IgD-negative memory B cell (primary cell): ENCODE measurements around the gene SUN5. TPM values are rescaled to one million over a fixed set of nuclear protein-coding genes. Genes with fewer than 3 reads are reported as not detected.
A peak's percentile ranks its signal among the peaks of the same experiment; 100 is the strongest.

Experiments used
- H3K27ac Mint-ChIP-seq, 3 donors: one replicate each; pipeline ENCODE4 v1.8.0; 2020 to 2022; ENCODE audit warnings: mild to moderate bottlenecking in 3 of 3, mixed read lengths in 3 of 3, moderate library complexity in 1 of 3
- H3K27me3 Mint-ChIP-seq: one replicate; pipeline ENCODE4 v1.8.0; 2021; ENCODE audit warnings: mixed read lengths
- H3K36me3 Mint-ChIP-seq: one replicate; pipeline ENCODE4 v1.8.0; 2020; ENCODE audit warnings: mild to moderate bottlenecking, mixed read lengths
- H3K4me1 Mint-ChIP-seq, 3 donors: one replicate each; pipeline ENCODE4 v1.8.0; 2020 to 2022; ENCODE audit warnings: mixed read lengths in 3 of 3, mild to moderate bottlenecking in 1 of 3
- H3K4me3 Mint-ChIP-seq, 4 donors: one replicate each; pipeline ENCODE4 v1.8.0; 2020 to 2022; ENCODE audit warnings: mild to moderate bottlenecking in 4 of 4, mixed read lengths in 4 of 4, moderate library complexity in 3 of 4
- H3K9me3 Mint-ChIP-seq, 3 donors: one replicate each; pipeline ENCODE4 v1.8.0; 2020 to 2021; ENCODE audit warnings: mixed read lengths in 3 of 3, mild to moderate bottlenecking in 1 of 3
- polyA plus RNA-seq: library from polyadenylated mRNA; unstranded; fragments of 300-500 nt; fragmentation: Illumina TruSeq; gene quantifications from one replicate; pipeline ENCODE4 v1.2.3, GENCODE V29; 2021

SUN5 gene
- polyA plus RNA-seq, 1 donor from 2014 or later = not detected

- H3K27me3 Mint-ChIP-seq = no peaks in the 10 kb centered on the region
- no peak overlapping the region for H3K27ac Mint-ChIP-seq
- H3K9me3 Mint-ChIP-seq = peaks cover 0 to 3% (median 3%) of the 10 kb centered on the region in 3 donors
Measured at GRCh38 chr20:32973077-32973717, 31.0 kb downstream of the SUN5 start.

GRCh38 chr20:32972181-32973076, 31.8 kb downstream of the SUN5 start:
- no peak overlapping the region for H3K27ac Mint-ChIP-seq
- peak overlapping the region in 1 of 4 donors; percentile 58 for H3K4me3 Mint-ChIP-seq
- H3K4me1 Mint-ChIP-seq = peaks cover 9 to 37% (median 24%) of the 10 kb centered on the region in 3 donors
- no peaks in the 10 kb centered on the region for H3K27me3 Mint-ChIP-seq
- H3K36me3 Mint-ChIP-seq = no peaks in the 10 kb centered on the region
- H3K9me3 Mint-ChIP-seq = peaks cover 0 to 3% (median 3%) of the 10 kb centered on the region in 3 donors

More at GRCh38 chr20:32973077-32973717, 31.0 kb downstream of the SUN5 start:
- H3K36me3 Mint-ChIP-seq = no peaks in the 10 kb centered on the region
- peaks cover 4 to 31% (median 23%) of the 10 kb centered on the region in 3 donors for H3K4me1 Mint-ChIP-seq
- H3K4me3 Mint-ChIP-seq = peak overlapping the region in 2 of 4 donors; percentile 58 to 70

GRCh38 chr20:32971703-32972161, 32.5 kb downstream of the SUN5 start:
- Mint-ChIP-seq H3K9me3 (peaks cover 0 to 3% (median 3%) of the 10 kb centered on the region in 3 donors), H3K4me1 (peaks cover 16 to 44% (median 29%) of the 10 kb centered on the region in 3 donors), H3K36me3 (no peaks in the 10 kb centered on the region), H3K27ac (no peak overlapping the region), H3K4me3 (no peak overlapping the region), H3K27me3 (no peaks in the 10 kb centered on the region)

- Mint-ChIP-seq H3K27me3 (no peaks in the 10 kb centered on the region), H3K36me3 (no peaks in the 10 kb centered on the region), H3K4me1 (peaks cover 16 to 47% (median 34%) of the 10 kb centered on the region in 3 donors), H3K4me3 (no peak overlapping the region), H3K27ac (no peak overlapping the region), H3K9me3 (peaks cover 0 to 3% (median 0%) of the 10 kb centered on the region in 3 donors)
Measured at GRCh38 chr20:32970973-32971300, 33.3 kb downstream of the SUN5 start.

- peaks cover 16 to 47% (median 34%) of the 10 kb centered on the region in 3 donors for H3K4me1 Mint-ChIP-seq
- peak overlapping the region in 2 of 3 donors; percentile 17 to 88 for H3K27ac Mint-ChIP-seq
- no peaks in the 10 kb centered on the region for H3K36me3 Mint-ChIP-seq
- H3K4me3 Mint-ChIP-seq = peak overlapping the region in 2 of 4 donors; percentile 38 to 45
- H3K27me3 Mint-ChIP-seq = no peaks in the 10 kb centered on the region
- peaks cover 0 to 3% (median 0%) of the 10 kb centered on the region in 3 donors for H3K9me3 Mint-ChIP-seq
Measured at GRCh38 chr20:32970115-32970972, 33.9 kb downstream of the SUN5 start.

GRCh38 chr20:32969356-32970114, 34.7 kb downstream of the SUN5 start:
- H3K4me1 Mint-ChIP-seq = peaks cover 16 to 41% (median 31%) of the 10 kb centered on the region in 3 donors
- peak overlapping the region in 2 of 3 donors; percentile 17 to 88 for H3K27ac Mint-ChIP-seq
- peak overlapping the region in 2 of 4 donors; percentile 6 to 79 for H3K4me3 Mint-ChIP-seq
- H3K36me3 Mint-ChIP-seq = no peaks in the 10 kb centered on the region
- peaks cover 0 to 3% (median 0%) of the 10 kb centered on the region in 3 donors for H3K9me3 Mint-ChIP-seq
- H3K27me3 Mint-ChIP-seq = no peaks in the 10 kb centered on the region

GRCh38 chr20:32968478-32969241, 35.6 kb downstream of the SUN5 start:
- peaks cover 16 to 38% (median 28%) of the 10 kb centered on the region in 3 donors for H3K4me1 Mint-ChIP-seq
- peak overlapping the region in 3 of 4 donors; percentile 6 to 79 (median 70) for H3K4me3 Mint-ChIP-seq
- peak overlapping the region in 2 of 3 donors; percentile 17 to 88 for H3K27ac Mint-ChIP-seq
- H3K36me3 Mint-ChIP-seq = no peaks in the 10 kb centered on the region
- H3K9me3 Mint-ChIP-seq = peaks cover 0 to 3% (median 0%) of the 10 kb centered on the region in 3 donors
- H3K27me3 Mint-ChIP-seq = no peaks in the 10 kb centered on the region

- H3K4me3 Mint-ChIP-seq = peak overlapping the region in 2 of 4 donors; percentile 12 to 59
- H3K4me1 Mint-ChIP-seq = peaks cover 12 to 32% (median 25%) of the 10 kb centered on the region in 3 donors
Measured at GRCh38 chr20:32967961-32968457, 36.2 kb downstream of the SUN5 start.

GRCh38 chr20:32966881-32967781, 37.1 kb downstream of the SUN5 start:
- Mint-ChIP-seq H3K9me3 (no peaks in the 10 kb centered on the region), H3K27ac (peak overlapping the region; percentile 87 to 91 (median 89)), H3K27me3 (no peaks in the 10 kb centered on the region), H3K36me3 (no peaks in the 10 kb centered on the region), H3K4me3 (peak overlapping the region in 3 of 4 donors; percentile 28 to 65 (median 65)), H3K4me1 (peaks cover 12 to 27% (median 22%) of the 10 kb centered on the region in 3 donors)

More at GRCh38 chr20:32967961-32968457, 36.2 kb downstream of the SUN5 start:
- peaks cover 0 to 1% (median 0%) of the 10 kb centered on the region in 3 donors for H3K9me3 Mint-ChIP-seq
- no peaks in the 10 kb centered on the region for H3K36me3 Mint-ChIP-seq
- H3K27ac Mint-ChIP-seq = peak overlapping the region; percentile 53 to 91 (median 87)
- H3K27me3 Mint-ChIP-seq = no peaks in the 10 kb centered on the region

- Mint-ChIP-seq H3K4me3 (no peak overlapping the region), H3K9me3 (no peaks in the 10 kb centered on the region), H3K27me3 (no peaks in the 10 kb centered on the region), H3K36me3 (no peaks in the 10 kb centered on the region), H3K27ac (peak overlapping the region in 1 of 3 donors; percentile 87), H3K4me1 (peaks cover 12 to 27% (median 22%) of the 10 kb centered on the region in 3 donors)
Measured at GRCh38 chr20:32966382-32966781, 37.9 kb downstream of the SUN5 start.

GRCh38 chr20:32965581-32966373, 38.5 kb downstream of the SUN5 start:
- Mint-ChIP-seq H3K27ac (peak overlapping the region in 1 of 3 donors; percentile 87), H3K27me3 (no peaks in the 10 kb centered on the region), H3K4me3 (no peak overlapping the region), H3K4me1 (peaks cover 12 to 26% (median 22%) of the 10 kb centered on the region in 3 donors), H3K36me3 (no peaks in the 10 kb centered on the region), H3K9me3 (no peaks in the 10 kb centered on the region)
